GM18861 (cell line): ENCODE measurements around the gene MSGN1.
"Not testable (repeated sequence)": the region's sequence is repeated elsewhere in the genome, so short reads cannot be mapped to it uniquely, and the experiment has no call there.

ENCODE experiments used
- ATAC-seq: cut with Tn5 transposase; IDR thresholded peaks from one replicate; pipeline ENCODE4 v1.9.1; 2021; ENCODE audit not compliant: unreplicated experiment

Gene MSGN1

GRCh38 chr2:17805166-17805565, 11.1 kb upstream of the MSGN1 start:
- no peak for ATAC-seq

GRCh38 chr2:17805717-17806363, 10.4 kb upstream of the MSGN1 start:
- ATAC-seq, result no peak

GRCh38 chr2:17813010-17813741, 3.1 kb upstream of the MSGN1 start:
- ATAC-seq, result peak; percentile 33

GRCh38 chr2:17813742-17814473, 2.4 kb upstream of the MSGN1 start:
- ATAC-seq, result peak; percentile 74

- ATAC-seq, result no peak
Measured at GRCh38 chr2:17814601-17815000, 1.7 kb upstream of the MSGN1 start.

GRCh38 chr2:17815468-17816184, 634 bp upstream of the MSGN1 start:
- ATAC-seq, result peak; percentile 28

- no peak for ATAC-seq
Measured at GRCh38 chr2:17818235-17818815, 2.1 kb downstream of the MSGN1 start.

GRCh38 chr2:17821080-17821479, 4.8 kb downstream of the MSGN1 start:
- ATAC-seq, result no peak

- ATAC-seq, result peak; percentile 37
Measured at GRCh38 chr2:17821535-17822444, 5.5 kb downstream of the MSGN1 start.

- ATAC-seq, result peak; percentile 49
Measured at GRCh38 chr2:17822445-17823117, 6.3 kb downstream of the MSGN1 start.

- ATAC-seq, result not testable (repeated sequence)
Measured at GRCh38 chr2:17823646-17824045, 7.4 kb downstream of the MSGN1 start.

GRCh38 chr2:17827316-17827715, 11.1 kb downstream of the MSGN1 start:
- no peak for ATAC-seq

- ATAC-seq, result no peak
Measured at GRCh38 chr2:17827785-17828184, 11.5 kb downstream of the MSGN1 start.

GRCh38 chr2:17830053-17831034, 14.1 kb downstream of the MSGN1 start:
- ATAC-seq, result peak; percentile 75

- ATAC-seq, result no peak
Measured at GRCh38 chr2:17835516-17835915, 19.3 kb downstream of the MSGN1 start.

GRCh38 chr2:17839959-17840358, 23.7 kb downstream of the MSGN1 start:
- no peak for ATAC-seq

GRCh38 chr2:17843457-17843856, 27.2 kb downstream of the MSGN1 start:
- no peak for ATAC-seq

- no peak for ATAC-seq
Measured at GRCh38 chr2:17845806-17846205, 29.5 kb downstream of the MSGN1 start.
